GM19455 (cell line): ENCODE measurements around the gene MAPK1.
"Not testable (repeated sequence)": the region's sequence is repeated elsewhere in the genome, so short reads cannot be mapped to it uniquely, and the experiment has no call there.

Experiments
- ATAC-seq: cut with Tn5 transposase; IDR thresholded peaks from one replicate; pipeline ENCODE4 v1.9.1; 2021; ENCODE audit not compliant: unreplicated experiment

Gene MAPK1

DNA sequence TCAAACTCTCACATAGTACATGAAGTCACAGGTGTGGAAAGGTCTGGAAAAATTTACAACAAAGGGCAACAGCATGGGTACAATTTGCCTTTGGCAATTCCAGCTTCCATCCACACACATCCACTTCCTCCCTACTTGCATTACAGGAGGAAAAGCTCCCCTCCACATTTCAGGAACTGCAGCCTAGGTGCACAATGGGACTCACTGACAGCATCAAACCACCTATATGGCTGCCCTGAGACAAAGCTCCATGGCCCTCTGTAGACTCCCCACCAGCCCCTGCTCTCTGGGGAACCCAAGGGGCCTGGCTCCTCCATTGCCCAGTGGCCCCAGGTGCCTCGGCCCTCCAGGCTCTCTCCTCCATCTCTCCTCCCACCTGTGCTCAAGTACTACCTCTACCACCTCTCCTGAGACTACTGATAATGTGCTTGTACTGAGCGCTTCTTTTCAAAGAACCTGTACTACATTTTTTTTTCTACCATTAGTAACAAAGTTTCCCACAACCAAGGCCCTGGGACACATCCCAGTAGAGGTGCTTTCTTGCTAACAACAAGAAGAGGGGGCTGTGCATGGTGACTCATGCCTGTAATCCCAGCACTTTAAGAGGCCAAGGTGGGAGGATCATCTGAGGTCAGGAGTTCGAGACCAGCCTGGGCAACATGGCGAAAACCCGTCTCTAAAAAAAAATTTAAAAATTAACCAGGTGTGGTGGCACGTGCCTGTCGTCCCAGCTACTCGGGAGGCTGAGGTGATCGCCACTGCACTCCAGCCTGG lies 136.7 kb downstream of the MAPK1 start:
- no peak for ATAC-seq

DNA sequence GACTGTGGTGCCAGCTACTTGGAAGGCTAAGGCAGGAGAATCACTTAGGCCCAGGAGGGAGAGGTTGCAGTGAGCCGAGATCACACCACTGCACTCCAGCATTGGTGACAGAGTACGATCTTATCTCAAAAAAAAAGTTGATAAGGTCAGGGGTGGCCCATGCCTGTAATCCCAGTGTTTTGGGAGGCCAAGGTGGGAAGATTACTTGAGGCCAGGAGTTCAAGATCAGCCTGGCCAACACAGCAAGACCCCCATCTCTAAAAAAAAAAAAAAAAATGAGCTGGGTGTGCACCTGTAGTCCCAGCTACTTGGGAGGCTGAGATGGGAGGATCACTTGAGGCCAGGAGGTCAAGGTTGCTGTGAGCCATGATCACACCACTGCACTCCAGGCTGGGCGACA lies 138.3 kb downstream of the MAPK1 start:
- not testable (repeated sequence) for ATAC-seq

DNA sequence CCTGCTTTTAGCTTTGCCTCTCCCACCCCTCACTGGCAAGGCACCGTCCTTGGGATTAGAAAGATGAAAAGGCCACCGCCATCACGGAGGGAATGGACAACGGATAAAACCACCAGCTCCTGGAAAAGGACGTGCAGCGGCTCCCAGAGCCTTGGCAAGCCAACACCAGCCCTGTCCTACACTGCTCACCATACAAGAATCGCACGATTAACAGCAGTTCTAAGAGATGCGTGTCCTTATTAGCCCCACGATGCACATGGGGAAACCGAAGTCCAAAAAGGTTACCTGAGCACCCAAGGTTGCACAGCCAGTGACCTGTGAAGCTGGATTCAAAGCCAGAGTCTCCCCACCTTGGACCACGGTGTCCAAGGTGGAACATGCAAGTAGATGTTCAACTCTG lies 139.2 kb downstream of the MAPK1 start:
- ATAC-seq: no peak

DNA sequence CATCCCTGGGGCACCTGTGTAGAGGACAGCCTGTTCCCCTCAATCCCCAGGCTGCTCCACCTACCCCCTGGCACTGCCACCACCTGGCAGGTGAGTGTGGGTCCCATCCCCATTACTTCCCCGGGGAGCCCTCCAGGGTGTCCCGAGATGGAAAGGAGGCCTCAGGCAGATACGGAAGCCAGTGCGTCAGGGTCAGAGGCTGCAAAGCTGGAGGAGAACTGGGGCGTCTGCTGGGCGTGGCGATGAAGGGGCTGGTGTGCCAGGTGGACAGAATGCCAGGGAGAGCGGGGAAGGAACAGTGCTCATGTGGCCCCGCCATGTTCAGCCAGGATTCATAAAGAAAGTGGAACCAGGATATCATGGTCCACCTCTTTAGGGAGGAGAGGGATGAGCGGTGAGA lies 139.7 kb downstream of the MAPK1 start:
- no peak for ATAC-seq

GRCh38 chr22:21727159-21727558 lies 140.3 kb downstream of the MAPK1 start:
- no peak for ATAC-seq

- ATAC-seq: no peak
Measured at GRCh38 chr22:21726650-21727049, 140.8 kb downstream of the MAPK1 start.

DNA sequence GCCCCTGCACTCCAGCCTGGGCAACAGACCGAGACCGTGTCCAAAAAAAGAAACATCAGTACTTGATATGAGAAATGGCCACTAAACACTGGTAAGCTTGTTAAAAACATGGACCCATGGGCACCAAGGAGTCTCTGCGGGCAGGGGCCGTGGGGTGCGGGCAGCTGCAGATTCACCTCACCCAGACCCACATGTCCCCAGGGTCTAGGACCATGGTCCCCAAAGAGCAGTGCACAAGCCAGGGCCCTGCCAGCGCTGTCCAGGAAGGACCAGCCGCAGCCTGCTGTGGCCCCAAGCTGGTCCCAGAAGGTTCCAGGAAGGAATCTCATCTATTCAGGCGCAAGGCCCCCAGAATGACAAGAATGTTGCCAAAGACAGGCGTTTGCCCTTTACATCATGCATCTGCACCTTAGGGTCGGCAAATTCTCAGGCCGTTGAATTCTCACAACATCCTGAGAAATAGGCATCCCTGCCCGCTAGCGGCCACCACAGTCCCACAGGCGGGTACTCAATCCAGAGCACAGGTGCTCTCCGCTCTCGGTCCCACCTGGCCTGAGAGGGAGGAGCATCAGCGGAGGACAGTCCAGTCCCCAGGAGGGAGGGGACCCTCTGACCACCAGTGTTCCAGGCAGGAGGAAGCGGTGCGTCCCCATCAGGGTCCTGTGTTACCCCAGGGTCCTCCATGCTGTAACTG lies 141.3 kb downstream of the MAPK1 start:
- ATAC-seq: no peak

GRCh38 chr22:21724496-21724895 lies 142.9 kb downstream of the MAPK1 start:
- not testable (repeated sequence) for ATAC-seq

- not testable (repeated sequence) for ATAC-seq
Measured at GRCh38 chr22:21721195-21721852, 146.1 kb downstream of the MAPK1 start.

DNA sequence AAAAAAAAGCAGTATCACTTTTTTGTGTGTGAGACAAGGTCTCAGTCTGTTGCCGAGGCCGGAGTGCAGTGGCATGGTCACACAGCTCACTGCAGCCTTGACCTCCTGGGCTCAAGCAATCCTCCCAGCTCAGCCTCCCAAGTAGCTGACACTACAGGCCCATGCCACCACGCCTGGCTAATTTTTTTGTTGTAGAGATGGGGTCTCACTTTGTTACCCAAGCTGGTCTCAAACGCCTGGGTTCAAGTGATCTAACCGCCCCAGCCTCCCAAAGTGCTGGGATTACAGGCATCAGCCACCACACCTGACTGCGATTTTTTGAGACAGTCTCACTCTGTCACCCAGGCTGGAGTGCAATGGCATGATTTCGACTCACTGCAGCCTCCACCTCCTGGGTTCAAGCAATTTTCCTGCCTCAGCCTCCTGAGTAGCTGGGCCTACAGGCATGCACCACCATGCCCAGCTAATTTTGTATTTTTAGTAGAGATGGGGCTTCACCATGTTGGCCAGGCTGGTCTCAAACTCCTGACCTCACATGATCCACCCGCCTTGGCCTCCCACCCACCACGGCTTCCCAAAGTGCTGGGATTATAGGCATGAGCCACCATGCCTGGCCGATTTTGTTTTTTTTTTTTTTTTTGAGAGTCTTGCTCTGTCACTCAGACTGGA lies 147.1 kb downstream of the MAPK1 start:
- not testable (repeated sequence) for ATAC-seq

DNA sequence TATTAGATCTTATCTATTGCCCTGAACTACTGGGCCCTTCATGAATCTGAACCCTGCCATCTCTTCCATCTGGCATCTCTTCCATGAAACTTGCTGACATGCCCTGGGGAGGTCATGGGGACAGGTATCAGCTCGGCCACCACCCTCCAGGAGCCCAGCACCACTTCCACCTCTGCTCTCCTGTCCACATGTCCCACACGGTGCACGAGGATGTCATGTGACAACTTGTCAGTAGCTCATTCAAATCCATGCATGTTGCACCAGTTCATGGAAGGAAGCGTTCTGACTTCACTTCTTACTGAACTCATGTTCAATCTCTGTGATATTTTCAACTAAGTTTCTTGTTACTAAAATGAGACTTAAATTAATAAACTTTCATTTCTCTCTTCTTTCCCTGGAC lies 148.4 kb downstream of the MAPK1 start:
- no peak for ATAC-seq

DNA sequence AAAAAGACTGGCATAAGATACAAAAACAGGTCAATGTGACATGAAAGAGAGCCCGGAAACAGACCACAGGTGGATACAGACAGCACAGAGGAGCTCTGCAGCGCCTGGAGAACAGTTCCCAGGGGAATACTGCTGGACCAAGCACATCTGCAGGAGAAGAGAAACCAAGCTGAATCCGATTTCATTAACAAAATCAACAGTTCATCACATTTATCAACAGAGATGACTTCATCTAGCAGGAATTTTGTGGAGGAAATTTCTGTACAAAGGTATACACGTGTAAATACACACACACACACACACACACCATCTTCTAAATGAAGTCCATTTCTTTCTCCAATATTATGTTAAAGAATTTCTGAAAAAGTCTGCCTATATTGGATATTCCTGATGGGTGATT lies 148.9 kb downstream of the MAPK1 start:
- no peak for ATAC-seq

DNA sequence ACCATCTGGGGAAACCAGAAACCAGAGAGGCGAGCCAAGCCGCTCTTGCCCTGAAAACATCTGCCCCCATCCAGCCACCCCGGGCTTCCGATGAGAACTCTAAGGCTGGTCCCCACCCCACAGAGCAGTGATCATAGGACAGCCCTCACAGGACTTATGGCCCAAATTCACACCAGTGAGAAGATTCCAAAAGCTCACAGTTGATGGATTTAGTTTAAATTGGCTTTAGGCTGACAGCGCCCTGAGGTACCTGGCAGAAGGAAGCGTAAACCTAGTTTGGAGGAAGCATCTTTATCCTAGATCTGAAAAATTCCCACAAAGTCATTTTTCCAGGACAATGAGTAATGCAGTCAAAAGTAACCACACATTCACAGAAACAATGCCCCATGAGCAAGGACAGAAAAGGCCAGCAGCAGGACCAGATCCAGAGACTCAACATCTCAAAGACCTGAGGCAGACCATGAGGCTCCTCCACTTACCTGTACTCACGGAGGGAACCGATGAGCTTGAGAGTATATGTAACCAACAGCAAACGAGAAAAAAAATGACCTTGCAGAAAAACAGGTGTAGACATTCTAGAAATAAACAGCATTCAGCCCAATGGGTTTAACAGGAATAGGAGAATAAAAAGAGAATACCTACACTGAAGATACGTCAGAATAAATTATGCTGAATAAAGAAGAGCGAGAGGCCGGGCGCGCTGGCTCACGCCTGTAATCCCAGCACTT lies 150.9 kb downstream of the MAPK1 start:
- ATAC-seq: not testable (repeated sequence)

DNA sequence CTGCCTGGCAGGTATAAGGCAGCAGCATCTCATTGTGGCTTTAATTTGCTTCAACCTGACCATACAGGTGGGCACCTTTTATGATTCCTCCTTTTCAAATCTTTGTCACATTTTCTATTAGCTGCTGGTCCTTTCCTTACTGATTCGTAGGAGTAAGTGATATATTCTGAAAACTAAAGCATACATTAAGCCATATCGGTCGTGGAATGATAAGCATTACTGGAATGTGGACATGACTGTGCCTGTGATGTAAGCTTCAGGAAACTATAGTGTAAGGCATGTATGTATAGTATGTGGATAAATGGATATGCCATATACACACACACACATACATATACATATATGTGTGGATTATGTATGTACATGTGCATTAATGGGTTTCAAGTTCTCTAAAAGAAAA lies 152.7 kb downstream of the MAPK1 start:
- no peak for ATAC-seq

- ATAC-seq: no peak
Measured at GRCh38 chr22:21714059-21714770, 153.2 kb downstream of the MAPK1 start.

GRCh38 chr22:21713428-21714058 lies 153.9 kb downstream of the MAPK1 start:
- ATAC-seq: no peak

- no peak for ATAC-seq
Measured at GRCh38 chr22:21712751-21713427, 154.6 kb downstream of the MAPK1 start.

DNA sequence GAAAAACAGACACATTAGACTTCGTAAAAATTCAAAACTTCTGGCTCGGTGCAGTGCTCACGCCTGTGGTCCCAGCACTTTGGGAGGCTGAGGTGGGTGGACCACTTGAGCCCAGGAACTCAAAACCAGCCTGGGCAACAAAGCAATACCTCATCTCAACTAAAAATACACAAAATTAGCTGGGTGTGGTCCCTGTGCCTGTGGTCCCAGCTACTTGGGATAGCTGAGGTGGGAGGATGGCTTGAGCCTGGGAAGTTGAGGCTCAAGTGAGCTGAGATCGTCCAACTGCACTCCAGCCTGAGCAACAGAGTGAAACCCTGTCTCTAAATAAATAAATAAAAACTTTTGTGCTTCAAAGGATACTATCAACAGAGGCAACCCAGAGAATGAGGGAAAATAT lies 155.6 kb downstream of the MAPK1 start:
- no peak for ATAC-seq

DNA sequence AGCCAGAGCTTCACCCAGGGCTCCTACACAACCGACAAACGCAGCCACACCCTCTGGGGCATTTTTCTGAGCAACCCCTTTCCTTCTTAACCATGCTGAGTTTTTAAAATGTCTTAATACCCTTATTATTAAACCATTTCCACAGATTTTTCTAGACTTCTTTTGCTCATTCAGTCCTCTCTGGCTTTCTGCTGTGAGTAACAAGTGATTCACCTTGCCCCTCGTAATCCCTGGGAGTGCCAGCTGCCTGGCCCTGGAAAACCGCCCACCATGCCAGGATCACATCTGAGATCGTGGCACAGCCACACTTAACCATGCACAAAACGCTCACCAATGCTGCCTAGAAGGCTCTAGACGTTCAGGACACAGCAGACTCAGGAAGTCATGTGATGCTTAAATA lies 157.3 kb downstream of the MAPK1 start:
- no peak for ATAC-seq
